Mesothelial cell of epicardium (in vitro differentiated cells): Measurements from ENCODE around the gene CYP1A2. TPM values are rescaled to one million over a fixed set of nuclear protein-coding genes. Genes with fewer than 3 reads are reported as not detected.
"Not testable (repeated sequence)": the region's sequence is repeated elsewhere in the genome, so short reads cannot be mapped to it uniquely, and the experiment has no call there.

Experiments
- DNase-seq, 2 experiments: peaks; one replicate each; pipeline ENCODE4 v3.0.0; 2021; ENCODE audit warnings: low spot score in 2 of 2; ENCODE audit not compliant: unreplicated experiment in 2 of 2
- H3K27ac Mint-ChIP-seq: 2 replicates; pipeline ENCODE4 v1.8.0; 2021; ENCODE audit warnings: mixed read lengths
- H3K27me3 Mint-ChIP-seq: 2 replicates; pipeline ENCODE4 v1.8.0; 2021; ENCODE audit warnings: low read depth, mixed read lengths
- H3K36me3 Mint-ChIP-seq: 2 replicates; pipeline ENCODE4 v1.8.0; 2021; ENCODE audit warnings: mixed read lengths
- H3K4me1 Mint-ChIP-seq: 2 replicates; pipeline ENCODE4 v1.8.0; 2021; ENCODE audit warnings: mixed read lengths
- H3K4me3 Mint-ChIP-seq: 2 replicates; pipeline ENCODE4 v1.8.0; 2021; ENCODE audit warnings: mild to moderate bottlenecking, moderate library complexity, mixed read lengths
- H3K9me3 Mint-ChIP-seq: 2 replicates; pipeline ENCODE4 v1.8.0; 2021; ENCODE audit warnings: mixed read lengths
- CTCF ChIP-seq: fragments of 200-600 bp; sonication (generic); IDR thresholded peaks from one replicate; pipeline ENCODE4 v1.5.0; 2021; ENCODE audit warnings: antibody characterized with exemption; ENCODE audit not compliant: unreplicated experiment
- total RNA-seq: library from RNA; stranded (reverse); gene quantifications from 3 replicates; pipeline ENCODE4 v1.2.1, GENCODE V29; 2021

Gene CYP1A2
- total RNA-seq, 1 donor from 2014 or later, result not detected

DNA sequence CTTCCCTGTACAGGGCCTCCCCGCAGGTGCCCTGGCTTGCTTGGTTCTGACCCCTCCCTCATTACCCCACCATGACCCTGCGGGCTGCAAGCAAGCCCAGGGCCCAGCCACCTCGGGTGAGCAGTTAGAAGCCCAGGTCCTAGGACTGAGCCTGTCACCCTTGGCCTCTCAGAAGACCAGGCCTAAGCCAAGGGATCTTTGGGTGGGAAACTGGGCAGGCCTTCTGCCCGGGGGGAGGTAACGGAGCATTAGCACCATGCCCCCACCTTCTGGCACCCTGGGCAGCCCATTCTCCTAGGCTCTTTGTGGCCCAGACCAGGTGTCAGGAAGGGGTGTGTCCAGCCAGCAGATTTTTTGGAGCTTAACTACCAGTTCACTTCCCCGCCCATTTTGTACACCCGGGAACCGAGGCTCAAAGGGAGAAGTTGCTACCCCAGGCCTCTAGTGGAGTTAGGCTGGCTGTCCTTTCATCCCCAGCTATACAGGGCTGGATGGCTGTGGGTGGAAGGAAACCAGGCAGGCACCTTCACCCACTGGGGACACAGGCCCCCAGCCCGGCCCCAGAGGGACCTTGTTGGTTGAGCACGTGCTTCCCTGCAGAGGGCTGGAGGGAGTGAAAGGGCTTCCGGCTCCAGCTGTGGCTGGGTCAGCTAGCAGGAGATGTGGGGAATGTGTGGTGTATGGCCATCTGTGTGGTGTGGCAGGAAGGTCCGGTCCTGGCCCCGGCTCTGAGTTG is 34.6 kb downstream of the CYP1A2 start:
- DNase-seq, result no peak
- Mint-ChIP-seq H3K4me1 (peaks cover 42% of the 10 kb centered on the region), H3K27ac (peak overlapping the region; percentile 50), H3K9me3 (no peaks in the 10 kb centered on the region), H3K27me3 (peaks cover 2% of the 10 kb centered on the region), H3K4me3 (peak overlapping the region; percentile 85), H3K36me3 (no peaks in the 10 kb centered on the region)
- TF ChIP-seq CTCF, result no peak

- no peak for DNase-seq
- H3K9me3 Mint-ChIP-seq, result no peaks in the 10 kb centered on the region
- H3K4me3 Mint-ChIP-seq, result peak overlapping the region; percentile 85
- peaks cover 2% of the 10 kb centered on the region for H3K27me3 Mint-ChIP-seq
- TF ChIP-seq CTCF, result no peak
- H3K36me3 Mint-ChIP-seq, result no peaks in the 10 kb centered on the region
- peaks cover 46% of the 10 kb centered on the region for H3K4me1 Mint-ChIP-seq
- peak overlapping the region; percentile 50 for H3K27ac Mint-ChIP-seq
Observed at GRCh38 chr15:74783808-74784175, 35.1 kb downstream of the CYP1A2 start.

GRCh38 chr15:74784426-74785193 is 36.0 kb downstream of the CYP1A2 start:
- peak overlapping the region; percentile 16 for H3K27ac Mint-ChIP-seq
- peaks cover 53% of the 10 kb centered on the region for H3K4me1 Mint-ChIP-seq
- H3K4me3 Mint-ChIP-seq, result no peak overlapping the region
- no peak for DNase-seq
- no peaks in the 10 kb centered on the region for H3K9me3 Mint-ChIP-seq
- H3K27me3 Mint-ChIP-seq, result peaks cover 2% of the 10 kb centered on the region
- H3K36me3 Mint-ChIP-seq, result no peaks in the 10 kb centered on the region
- no peak for TF ChIP-seq CTCF

DNA sequence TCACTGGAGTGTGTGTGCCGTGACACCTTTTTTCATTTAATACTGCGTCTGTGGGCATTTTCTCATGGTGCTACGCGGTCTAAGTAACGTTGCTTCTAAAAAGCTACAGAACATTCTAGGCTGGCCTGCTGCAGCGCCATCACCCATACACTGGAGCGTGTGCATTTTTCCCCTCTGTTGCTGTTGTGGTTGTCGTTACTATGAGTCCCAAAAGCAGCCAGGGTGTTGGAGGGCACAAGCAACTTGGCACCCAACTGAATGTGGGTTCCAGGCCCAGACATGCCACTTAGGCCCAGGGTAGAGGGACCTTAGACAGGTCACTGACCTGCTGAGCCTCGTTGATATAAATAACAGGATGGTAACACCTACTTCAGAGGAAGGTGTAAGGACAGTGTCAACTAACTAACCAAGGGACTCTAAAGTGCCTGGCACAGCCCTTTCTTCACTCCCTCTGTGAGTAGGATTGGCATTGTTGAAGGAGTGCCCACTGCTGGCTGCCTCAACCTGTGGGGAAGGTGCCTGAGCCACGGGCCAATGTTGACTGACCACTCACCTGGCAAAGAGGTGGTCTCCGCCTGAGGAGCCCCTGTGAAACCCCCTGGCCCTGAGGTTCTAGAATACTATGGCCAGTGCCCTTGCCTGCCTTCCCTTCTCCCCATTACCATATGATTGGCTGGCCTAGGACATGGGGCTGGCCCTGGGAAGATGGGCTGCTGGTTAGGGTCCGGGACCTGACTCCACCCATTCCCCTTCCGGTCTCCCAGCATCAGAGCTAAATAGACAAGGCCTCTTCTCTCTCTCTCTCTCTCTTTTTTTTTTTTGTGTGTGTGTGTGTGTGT is 36.8 kb downstream of the CYP1A2 start:
- H3K27ac Mint-ChIP-seq, result peak overlapping the region; percentile 16
- H3K27me3 Mint-ChIP-seq, result peaks cover 2% of the 10 kb centered on the region
- TF ChIP-seq CTCF, result no peak
- no peaks in the 10 kb centered on the region for H3K9me3 Mint-ChIP-seq
- no peak for DNase-seq
- no peaks in the 10 kb centered on the region for H3K36me3 Mint-ChIP-seq
- H3K4me3 Mint-ChIP-seq, result no peak overlapping the region
- H3K4me1 Mint-ChIP-seq, result peaks cover 48% of the 10 kb centered on the region

DNA sequence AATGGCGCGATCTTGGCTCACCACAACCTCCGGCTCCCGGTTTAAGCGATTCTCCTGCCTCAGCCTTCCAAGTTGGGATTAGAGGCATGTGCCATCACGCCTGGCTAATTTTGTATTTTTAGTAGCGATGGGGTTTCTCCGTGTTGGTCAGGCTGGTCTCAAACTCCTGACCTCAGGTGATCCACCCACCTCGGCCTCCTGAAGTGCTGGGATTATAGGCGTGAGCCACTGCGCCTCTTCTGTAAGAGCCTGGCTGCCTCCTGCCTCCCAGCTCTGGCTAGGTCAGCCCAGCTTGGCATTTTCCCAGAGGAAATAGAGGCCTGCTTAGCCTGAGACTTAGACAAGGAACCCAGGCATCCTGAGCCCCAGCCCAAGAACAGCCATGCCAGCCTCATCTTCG is 37.4 kb downstream of the CYP1A2 start:
- not testable (repeated sequence) for H3K27me3 Mint-ChIP-seq

More for the DNA sequence above, 37.4 kb downstream of the CYP1A2 start:
- H3K9me3 Mint-ChIP-seq, H3K4me3 Mint-ChIP-seq, H3K36me3 Mint-ChIP-seq, H3K27ac Mint-ChIP-seq, DNase-seq: not testable (repeated sequence)
- H3K4me1 Mint-ChIP-seq, result peaks cover 44% of the 10 kb centered on the region
